ENCODE measurements around the gene ACAD8. TPM values are rescaled to one million over a fixed set of nuclear protein-coding genes. Genes with fewer than 3 reads are reported as not detected.
"Not testable (repeated sequence)": the region's sequence is repeated elsewhere in the genome, so short reads cannot be mapped to it uniquely, and the experiment has no call there.

The ACAD8 gene
- total and polyA plus RNA-seq, 11 donors, result 21.0 to 48.2 (median 37.1) TPM

GRCh38 chr11:134254433-134255183 lies 1.2 kb downstream of the ACAD8 start:
- Histone ChIP-seq H3K4me3 (peak overlapping the region in 11 of 12 donors; percentile 78 to 97 (median 89)), H3K9me3 (no peaks in the 10 kb centered on the region), H3K36me3 (peaks cover 0 to 48% (median 41%) of the 10 kb centered on the region in 9 donors), H3K4me1 (peaks cover 4 to 33% (median 21%) of the 10 kb centered on the region in 12 donors), H3K27me3 (no peaks in the 10 kb centered on the region), H3K27ac (no peak overlapping the region)
- ATAC-seq (no peak), DNase-seq (no peak)
- intact Hi-C loops (cut with DNase I), result no loop called here
- TF ChIP-seq POLR2A (IDR thresholded peaks at IDR 0.05), result no peak
- no peak for TF ChIP-seq CTCF (IDR thresholded peaks at IDR 0.05)
- 61 to 68% (median 65%) methylated on average over 3 of the region's 3 CpGs for WGBS, 4 donors

GRCh38 chr11:134255184-134255561 lies 1.8 kb downstream of the ACAD8 start:
- DNase-seq; H3K9me3 ChIP-seq; intact Hi-C loops (cut with DNase I); ATAC-seq; H3K4me3 ChIP-seq; H3K27ac ChIP-seq; H3K27me3 ChIP-seq: not testable (repeated sequence)
- 92 to 97% (median 96%) methylated on average over 5 of the region's 5 CpGs for WGBS, 4 donors
- Histone ChIP-seq H3K36me3 (peaks cover 0 to 48% (median 41%) of the 10 kb centered on the region in 9 donors), H3K4me1 (peaks cover 4 to 31% (median 21%) of the 10 kb centered on the region in 12 donors)

GRCh38 chr11:134257101-134257500 lies 3.7 kb downstream of the ACAD8 start:
- Histone ChIP-seq H3K4me3 (no peak overlapping the region), H3K4me1 (peaks cover 4 to 23% (median 14%) of the 10 kb centered on the region in 12 donors), H3K9me3 (no peaks in the 10 kb centered on the region), H3K27me3 (no peaks in the 10 kb centered on the region), H3K36me3 (peaks cover 0 to 56% (median 50%) of the 10 kb centered on the region in 9 donors), H3K27ac (no peak overlapping the region)
- ATAC-seq (no peak), DNase-seq (no peak)
- TF ChIP-seq CTCF (IDR thresholded peaks at IDR 0.05) (no peak), POLR2A (IDR thresholded peaks at IDR 0.05) (no peak)
- 92 to 97% (median 95%) methylated on average over 11 of the region's 11 CpGs for WGBS, 4 donors
- intact Hi-C loops (cut with DNase I), result no loop called here

- Histone ChIP-seq H3K4me3 (no peak overlapping the region), H3K4me1 (peaks cover 0 to 17% (median 11%) of the 10 kb centered on the region in 12 donors), H3K27ac (no peak overlapping the region), H3K36me3 (peaks cover 0 to 71% (median 64%) of the 10 kb centered on the region in 9 donors), H3K9me3 (no peaks in the 10 kb centered on the region), H3K27me3 (no peaks in the 10 kb centered on the region)
- ATAC-seq (no peak), DNase-seq (no peak)
- intact Hi-C loops (cut with DNase I), result no loop called here
- WGBS, 4 donors, result 74 to 86% (median 79%) methylated on average over 4 of the region's 4 CpGs
- TF ChIP-seq POLR2A (IDR thresholded peaks at IDR 0.05), result no peak
- TF ChIP-seq CTCF (IDR thresholded peaks at IDR 0.05), result no peak
Measured at GRCh38 chr11:134258577-134258976, 5.2 kb downstream of the ACAD8 start.
